Thyroid gland (tissue), 4 donors: ENCODE measurements around the gene USP5. TPM values are rescaled to one million over a fixed set of nuclear protein-coding genes. Genes with fewer than 3 reads are reported as not detected.

Experiments used
- DNase-seq, 2 donors: peaks; one replicate each; pipeline ENCODE4 v3.0.0-alpha.2; 2019
- H3K27ac ChIP-seq, 3 donors: fragments of 200-600 bp; sonication (generic); 1 replicate in 2 of 3; 2 replicates in 1 of 3; pipeline ENCODE4 v1.5.1; 2016 to 2019; ENCODE audit warnings: mild to moderate bottlenecking in 1 of 3, moderate library complexity in 1 of 3
- H3K27me3 ChIP-seq: fragments of 200-600 bp; sonication (generic); one replicate; pipeline ENCODE4 v1.5.1; 2019
- H3K36me3 ChIP-seq, 2 donors: fragments of 200-600 bp; sonication (generic); one replicate each; pipeline ENCODE4 v1.5.1; 2016 to 2019
- H3K4me1 ChIP-seq, 2 donors: fragments of 200-600 bp; sonication (generic); one replicate each; pipeline ENCODE4 v1.5.1; 2017 to 2019
- H3K4me3 ChIP-seq, 3 donors: fragments of 200-600 bp; sonication (generic); replicated peaks in 1 of 3; 1 replicate in 2 of 3; 2 replicates in 1 of 3; pipeline ENCODE4 v1.5.1; 2016; ENCODE audit warnings: mild to moderate bottlenecking in 1 of 3
- H3K9me3 ChIP-seq: fragments of 200-600 bp; sonication (generic); one replicate; pipeline ENCODE4 v1.5.1; 2017
- CTCF ChIP-seq, 6 experiments: fragments of 200-600 bp in 3 of 6; fragments of 450-650 bp in 3 of 6; sonication (generic) in 3 of 6; IDR thresholded peaks; one replicate each; pipeline ENCODE4 v1.5.1; 2016 to 2019; ENCODE audit warnings: antibody characterized with exemption in 6 of 6, mild to moderate bottlenecking in 2 of 6, inconsistent platforms in 1 of 6, moderate library complexity in 1 of 6
- POLR2A ChIP-seq, 2 donors: fragments of 450-650 bp; IDR thresholded peaks; one replicate each; pipeline ENCODE4 v1.6.1; 2017; ENCODE audit warnings: antibody characterized with exemption in 2 of 2, mild to moderate bottlenecking in 2 of 2, moderate library complexity in 1 of 2
- WGBS, 2 donors: methylation state at CpG; one replicate each; pipeline ENCODE4 v1.1.5; 2017; 5-methylcytosine and 5-hydroxymethylcytosine counted together
- intact Hi-C: fragments of 100-400 bp; cut with DNase I; formaldehyde crosslinking; loops from one replicate; pipeline ENCODE4 v1.15.1; 2023
- total RNA-seq, 4 donors: library from RNA; depleted of rRNA; stranded (reverse); fragments of >200 nt; gene quantifications; one replicate each; pipeline ENCODE4 v1.2.3, GENCODE V29; 2016

USP5 gene
- total RNA-seq, 4 donors from 2014 or later: 34.7 to 68.6 (median 58.9) TPM

GRCh38 chr12:6822426-6823135, 29.4 kb upstream of the USP5 start:
- H3K27me3 ChIP-seq: no peaks in the 10 kb centered on the region
- no peak overlapping the region for H3K4me3 ChIP-seq
- H3K4me1 ChIP-seq: peaks cover 6 to 19% of the 10 kb centered on the region in 2 donors
- TF ChIP-seq POLR2A (IDR thresholded peaks at IDR 0.05): no peak
- TF ChIP-seq CTCF (IDR thresholded peaks at IDR 0.05): no peak
- H3K27ac ChIP-seq: no peak overlapping the region
- H3K36me3 ChIP-seq: no peaks in the 10 kb centered on the region
- H3K9me3 ChIP-seq: no peaks in the 10 kb centered on the region
- intact Hi-C loops: no loop called here
- no peak for DNase-seq
- WGBS, 2 donors: 46 to 47% methylated on average over 7 of the region's 7 CpGs

- Histone ChIP-seq H3K27ac (no peak overlapping the region), H3K9me3 (no peaks in the 10 kb centered on the region), H3K36me3 (no peaks in the 10 kb centered on the region), H3K4me1 (peaks cover 8 to 24% of the 10 kb centered on the region in 2 donors), H3K4me3 (no peak overlapping the region), H3K27me3 (no peaks in the 10 kb centered on the region)
- intact Hi-C loops: no loop called here
- WGBS, 2 donors: 62 to 68% methylated on average over 7 to 10 of the region's 12 CpGs
- DNase-seq: no peak
- TF ChIP-seq POLR2A (IDR thresholded peaks at IDR 0.05) (no peak), CTCF (IDR thresholded peaks at IDR 0.05) (no peak)
Measured at GRCh38 chr12:6823182-6824084, 28.5 kb upstream of the USP5 start.

- Histone ChIP-seq H3K9me3 (no peaks in the 10 kb centered on the region), H3K27me3 (no peaks in the 10 kb centered on the region), H3K36me3 (no peaks in the 10 kb centered on the region), H3K27ac (no peak overlapping the region), H3K4me1 (peaks cover 8 to 24% of the 10 kb centered on the region in 2 donors), H3K4me3 (no peak overlapping the region)
- no peak for DNase-seq
- intact Hi-C loops: no loop called here
- TF ChIP-seq POLR2A (IDR thresholded peaks at IDR 0.05): no peak
- TF ChIP-seq CTCF (IDR thresholded peaks at IDR 0.05): no peak
- WGBS, 2 donors: 77 to 91% methylated on average over 22 to 32 of the region's 37 CpGs
Measured at GRCh38 chr12:6824085-6824775, 27.7 kb upstream of the USP5 start.

- H3K4me1 ChIP-seq: peaks cover 8 to 24% of the 10 kb centered on the region in 2 donors
- intact Hi-C loops: no loop called here
- TF ChIP-seq CTCF (IDR thresholded peaks at IDR 0.05) (no peak), POLR2A (IDR thresholded peaks at IDR 0.05) (no peak)
- no peak overlapping the region for H3K4me3 ChIP-seq
- H3K27ac ChIP-seq: no peak overlapping the region
- DNase-seq: no peak
- H3K27me3 ChIP-seq: no peaks in the 10 kb centered on the region
- no peaks in the 10 kb centered on the region for H3K36me3 ChIP-seq
- WGBS, 2 donors: 49 to 54% methylated on average over 12 of the region's 12 CpGs
- H3K9me3 ChIP-seq: no peaks in the 10 kb centered on the region
Measured at GRCh38 chr12:6824901-6825381, 27.0 kb upstream of the USP5 start.
